HepG2 (cell line): ENCODE data around the gene UFSP2. TPM values are rescaled to one million over a fixed set of nuclear protein-coding genes. Genes with fewer than 3 reads are reported as not detected.

Source experiments
- ERF ChIP-seq: IDR thresholded peaks from 2 replicates; pipeline ENCODE4 v1.6.1; 2018; ENCODE audit warnings: missing biosample characterization, missing genetic modification reagents
- FIP1L1 ChIP-seq: fragments of 200-400 bp; formaldehyde crosslinking; IDR thresholded peaks from 2 replicates; pipeline ENCODE4 v1.6.1; 2018; ENCODE audit warnings: low read depth, mild to moderate bottlenecking, low read length, moderate library complexity, borderline replicate concordance; ENCODE audit not compliant: insufficient read depth
- FOXP1 ChIP-seq, 2 experiments: fragments of 450-650 bp in 1 of 2; IDR thresholded peaks; 2 replicates each; pipeline ENCODE4 v1.6.1; 2017 to 2018; ENCODE audit warnings: antibody characterized with exemption in 1 of 2
- GTF2F1 ChIP-seq: fragments of 150-350 bp; IDR thresholded peaks from 2 replicates; pipeline ENCODE4 v1.6.1; 2014; ENCODE audit warnings: low read length
- HIVEP1 ChIP-seq: sonication (generic); formaldehyde crosslinking; IDR thresholded peaks from 2 replicates; pipeline ENCODE4 v1.4.0; 2020; ENCODE audit warnings: mild to moderate bottlenecking, missing genetic modification reagents
- HOXA3 ChIP-seq: sonication (generic); formaldehyde crosslinking; IDR thresholded peaks from 2 replicates; pipeline ENCODE4 v1.5.0; 2020; ENCODE audit warnings: missing genetic modification reagents
- KDM3A ChIP-seq: IDR thresholded peaks from 2 replicates; pipeline ENCODE4 v1.6.1; 2018; ENCODE audit warnings: low read depth, missing compliant biosample characterization
- KLF6 ChIP-seq: IDR thresholded peaks from 2 replicates; pipeline ENCODE4 v1.8.0; 2016; ENCODE audit warnings: missing biosample characterization, missing genetic modification reagents
- PHF20 ChIP-seq: sonication (generic); formaldehyde crosslinking; IDR thresholded peaks from 2 replicates; pipeline ENCODE4 v1.5.0; 2020; ENCODE audit warnings: mild to moderate bottlenecking, missing genetic modification reagents
- RFXAP ChIP-seq: sonication (generic); formaldehyde crosslinking; IDR thresholded peaks from 2 replicates; pipeline ENCODE4 v1.4.0; 2020; ENCODE audit warnings: missing genetic modification reagents, borderline replicate concordance
- SRY ChIP-seq: sonication (generic); formaldehyde crosslinking; IDR thresholded peaks from 2 replicates; pipeline ENCODE4 v1.8.0; 2022; ENCODE audit warnings: mild to moderate bottlenecking, missing genetic modification reagents
- ZBTB7A ChIP-seq: sonication (generic); formaldehyde crosslinking; IDR thresholded peaks from 2 replicates; pipeline ENCODE4 v1.8.0; 2022; ENCODE audit warnings: mild to moderate bottlenecking, missing genetic modification reagents
- ZFP37 ChIP-seq: sonication (generic); formaldehyde crosslinking; IDR thresholded peaks from 2 replicates; pipeline ENCODE4 v1.4.0; 2020; ENCODE audit warnings: missing genetic modification reagents, borderline replicate concordance
- ZFP82 ChIP-seq: sonication (generic); formaldehyde crosslinking; IDR thresholded peaks from 2 replicates; pipeline ENCODE4 v1.5.1; 2020; ENCODE audit warnings: mild to moderate bottlenecking, missing genetic modification reagents, borderline replicate concordance
- ZNF124 ChIP-seq: sonication (generic); formaldehyde crosslinking; IDR thresholded peaks from 2 replicates; pipeline ENCODE4 v1.4.0; 2020; ENCODE audit warnings: missing genetic modification reagents
- ZNF337 ChIP-seq: sonication (generic); formaldehyde crosslinking; IDR thresholded peaks from 2 replicates; pipeline ENCODE4 v1.5.1; 2020; ENCODE audit warnings: missing genetic modification reagents, low read depth, mild to moderate bottlenecking, borderline replicate concordance
- ZNF432 ChIP-seq: sonication (generic); formaldehyde crosslinking; IDR thresholded peaks from 2 replicates; pipeline ENCODE4 v1.5.0; 2020; ENCODE audit warnings: missing genetic modification reagents, mild to moderate bottlenecking, borderline replicate concordance
- ZNF530 ChIP-seq: sonication (generic); formaldehyde crosslinking; IDR thresholded peaks from 2 replicates; pipeline ENCODE4 v1.5.0; 2020; ENCODE audit warnings: low read depth, mild to moderate bottlenecking, missing genetic modification reagents
- ZNF773 ChIP-seq: sonication (generic); formaldehyde crosslinking; IDR thresholded peaks from 2 replicates; pipeline ENCODE4 v1.4.0; 2020; ENCODE audit warnings: missing genetic modification reagents, borderline replicate concordance
- polyA plus RNA-seq, 8 experiments: library from polyadenylated mRNA; depleted of rRNA in 3 of 8; stranded (reverse) in 7 of 8; unstranded in 1 of 8; fragments of >200 nt; fragmentation: Illumina TruSeq in 4 of 8; extraction: Trizol in 4 of 8; gene quantifications; 2 replicates each; pipeline versions ENCODE4 v1.2.1 to v1.2.3, GENCODE V29; 2011 to 2016; ENCODE audit warnings: low read depth in 4 of 8, missing spikeins in 1 of 8, mixed read lengths in 1 of 8; ENCODE audit not compliant: insufficient read depth in 1 of 8
- total RNA-seq, 5 experiments: library from RNA; depleted of rRNA; stranded (reverse); fragments of >200 nt; fragmentation: Illumina TruSeq; extraction: Trizol; gene quantifications; 2 replicates each; pipeline ENCODE4 v1.2.3, GENCODE V29; 2016; ENCODE audit warnings: low read depth in 1 of 5
- TF ChIP-seq, protein P1 (sequence below): sonication (generic); formaldehyde crosslinking; IDR thresholded peaks from 2 replicates; pipeline ENCODE4 v1.4.0; 2020; ENCODE audit warnings: missing genetic modification reagents, borderline replicate concordance
- TF ChIP-seq, protein P2 (sequence below): sonication (generic); formaldehyde crosslinking; IDR thresholded peaks from 2 replicates; pipeline ENCODE4 v1.5.1; 2020; ENCODE audit warnings: missing genetic modification reagents, mild to moderate bottlenecking, borderline replicate concordance
- TF ChIP-seq, protein P3 (sequence below): IDR thresholded peaks from 2 replicates; pipeline ENCODE4 v1.6.1; 2012; ENCODE audit warnings: low read depth, low read length, improper control_type of control experiment

The UFSP2 gene
- total and polyA plus RNA-seq, 2 of the 13 experiments (the other 11 are each of a cell fraction or from before 2014, with no cell fraction given), result 24.1 to 32.3 TPM

DNA sequence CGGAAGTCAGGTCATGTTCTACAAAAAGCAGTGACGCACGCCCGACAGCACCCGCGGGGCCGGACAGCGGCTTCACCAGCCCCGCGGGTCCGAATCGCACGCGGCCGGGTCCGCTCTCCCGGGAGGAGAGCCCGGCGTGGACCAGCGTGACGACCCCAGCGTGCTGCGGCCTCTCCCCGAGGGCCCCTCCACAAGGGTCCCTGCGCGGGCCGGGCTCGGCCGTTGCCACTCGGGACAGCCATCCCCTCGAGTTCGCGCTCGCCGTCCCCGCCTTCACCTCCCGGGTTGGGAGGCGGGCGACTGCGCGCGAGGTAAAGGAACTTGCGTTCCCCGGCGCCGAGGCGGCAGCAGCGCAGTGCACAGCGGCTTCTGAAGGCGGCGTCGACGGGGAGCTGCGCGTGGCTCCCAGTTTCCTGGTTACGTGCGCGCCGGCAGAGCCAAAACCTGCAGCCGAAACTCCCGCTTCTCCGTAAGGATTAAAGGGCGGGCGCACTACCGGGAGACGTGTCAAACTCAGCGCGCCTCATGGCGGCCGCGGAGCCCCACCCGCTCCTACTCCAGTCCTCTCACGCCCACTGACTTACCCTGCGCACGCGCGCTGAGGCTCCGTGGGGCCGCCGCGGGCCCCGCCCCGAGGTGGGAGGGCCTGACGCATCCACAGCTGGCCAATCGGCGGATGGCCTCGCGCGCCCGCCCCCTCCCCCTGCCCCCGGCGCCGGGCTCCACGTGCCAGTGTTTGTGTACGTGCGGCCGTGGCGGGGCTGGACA is 29.6 kb downstream of the UFSP2 start (continued):
- TF ChIP-seq, protein P1, sequence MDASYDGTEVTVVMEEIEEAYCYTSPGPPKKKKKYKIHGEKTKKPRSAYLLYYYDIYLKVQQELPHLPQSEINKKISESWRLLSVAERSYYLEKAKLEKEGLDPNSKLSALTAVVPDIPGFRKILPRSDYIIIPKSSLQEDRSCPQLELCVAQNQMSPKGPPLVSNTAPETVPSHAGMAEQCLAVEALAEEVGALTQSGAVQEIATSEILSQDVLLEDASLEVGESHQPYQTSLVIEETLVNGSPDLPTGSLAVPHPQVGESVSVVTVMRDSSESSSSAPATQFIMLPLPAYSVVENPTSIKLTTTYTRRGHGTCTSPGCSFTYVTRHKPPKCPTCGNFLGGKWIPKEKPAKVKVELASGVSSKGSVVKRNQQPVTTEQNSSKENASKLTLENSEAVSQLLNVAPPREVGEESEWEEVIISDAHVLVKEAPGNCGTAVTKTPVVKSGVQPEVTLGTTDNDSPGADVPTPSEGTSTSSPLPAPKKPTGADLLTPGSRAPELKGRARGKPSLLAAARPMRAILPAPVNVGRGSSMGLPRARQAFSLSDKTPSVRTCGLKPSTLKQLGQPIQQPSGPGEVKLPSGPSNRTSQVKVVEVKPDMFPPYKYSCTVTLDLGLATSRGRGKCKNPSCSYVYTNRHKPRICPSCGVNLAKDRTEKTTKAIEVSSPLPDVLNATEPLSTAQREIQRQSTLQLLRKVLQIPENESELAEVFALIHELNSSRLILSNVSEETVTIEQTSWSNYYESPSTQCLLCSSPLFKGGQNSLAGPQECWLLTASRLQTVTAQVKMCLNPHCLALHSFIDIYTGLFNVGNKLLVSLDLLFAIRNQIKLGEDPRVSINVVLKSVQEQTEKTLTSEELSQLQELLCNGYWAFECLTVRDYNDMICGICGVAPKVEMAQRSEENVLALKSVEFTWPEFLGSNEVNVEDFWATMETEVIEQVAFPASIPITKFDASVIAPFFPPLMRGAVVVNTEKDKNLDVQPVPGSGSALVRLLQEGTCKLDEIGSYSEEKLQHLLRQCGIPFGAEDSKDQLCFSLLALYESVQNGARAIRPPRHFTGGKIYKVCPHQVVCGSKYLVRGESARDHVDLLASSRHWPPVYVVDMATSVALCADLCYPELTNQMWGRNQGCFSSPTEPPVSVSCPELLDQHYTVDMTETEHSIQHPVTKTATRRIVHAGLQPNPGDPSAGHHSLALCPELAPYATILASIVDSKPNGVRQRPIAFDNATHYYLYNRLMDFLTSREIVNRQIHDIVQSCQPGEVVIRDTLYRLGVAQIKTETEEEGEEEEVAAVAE (CRISPR knock-in tag), result peak; percentile 82; the same call in 1 of the 2 replicates
- TF ChIP-seq ZNF530 (CRISPR knock-in tag), result peak; percentile 93; the same call in 1 of the 2 replicates
- peak; percentile 98 for TF ChIP-seq SRY
- TF ChIP-seq RFXAP, result peak; percentile 92; the same call in 1 of the 2 replicates
- 0 out of 2 replicates have a peak, but pooled peaks have one; percentile 15 for TF ChIP-seq GTF2F1
- TF ChIP-seq FIP1L1, result peak; percentile 85; the same call in 1 of the 2 replicates
- peak; percentile 65 for TF ChIP-seq PHF20 (CRISPR knock-in tag)
- TF ChIP-seq FOXP1 (IDR thresholded peaks at IDR 0.05), result no peak
- TF ChIP-seq FOXP1 (CRISPR knock-in tag; IDR thresholded peaks at IDR 0.05), result peak; percentile 58; the same call in 1 of the 2 replicates
- TF ChIP-seq ZNF124 (CRISPR knock-in tag), result peak; percentile 82; the same call in 1 of the 2 replicates
- TF ChIP-seq, protein P2, sequence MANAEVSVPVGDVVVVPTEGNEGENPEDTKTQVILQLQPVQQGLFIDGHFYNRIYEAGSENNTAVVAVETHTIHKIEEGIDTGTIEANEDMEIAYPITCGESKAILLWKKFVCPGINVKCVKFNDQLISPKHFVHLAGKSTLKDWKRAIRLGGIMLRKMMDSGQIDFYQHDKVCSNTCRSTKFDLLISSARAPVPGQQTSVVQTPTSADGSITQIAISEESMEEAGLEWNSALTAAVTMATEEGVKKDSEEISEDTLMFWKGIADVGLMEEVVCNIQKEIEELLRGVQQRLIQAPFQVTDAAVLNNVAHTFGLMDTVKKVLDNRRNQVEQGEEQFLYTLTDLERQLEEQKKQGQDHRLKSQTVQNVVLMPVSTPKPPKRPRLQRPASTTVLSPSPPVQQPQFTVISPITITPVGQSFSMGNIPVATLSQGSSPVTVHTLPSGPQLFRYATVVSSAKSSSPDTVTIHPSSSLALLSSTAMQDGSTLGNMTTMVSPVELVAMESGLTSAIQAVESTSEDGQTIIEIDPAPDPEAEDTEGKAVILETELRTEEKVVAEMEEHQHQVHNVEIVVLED, result peak; percentile 91
- no peak; the same call in 1 of the 2 replicates for TF ChIP-seq ZFP82
- peak; percentile 53; the same call in 1 of the 2 replicates for TF ChIP-seq ZBTB7A (CRISPR knock-in tag)
- TF ChIP-seq, protein P3, sequence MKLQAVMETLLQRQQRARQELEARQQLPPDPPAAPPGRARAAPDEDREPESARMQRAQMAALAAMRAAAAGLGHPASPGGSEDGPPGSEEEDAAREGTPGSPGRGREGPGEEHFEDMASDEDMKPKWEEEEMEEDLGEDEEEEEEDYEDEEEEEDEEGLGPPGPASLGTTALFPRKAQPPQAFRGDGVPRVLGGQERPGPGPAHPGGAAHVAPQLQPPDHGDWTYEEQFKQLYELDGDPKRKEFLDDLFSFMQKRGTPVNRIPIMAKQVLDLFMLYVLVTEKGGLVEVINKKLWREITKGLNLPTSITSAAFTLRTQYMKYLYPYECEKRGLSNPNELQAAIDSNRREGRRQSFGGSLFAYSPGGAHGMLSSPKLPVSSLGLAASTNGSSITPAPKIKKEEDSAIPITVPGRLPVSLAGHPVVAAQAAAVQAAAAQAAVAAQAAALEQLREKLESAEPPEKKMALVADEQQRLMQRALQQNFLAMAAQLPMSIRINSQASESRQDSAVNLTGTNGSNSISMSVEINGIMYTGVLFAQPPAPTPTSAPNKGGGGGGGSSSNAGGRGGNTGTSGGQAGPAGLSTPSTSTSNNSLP, result no peak
- TF ChIP-seq HOXA3 (CRISPR knock-in tag), result peak; percentile 98
- peak; percentile 83; the same call in 1 of the 2 replicates for TF ChIP-seq KLF6 (CRISPR knock-in tag)
- TF ChIP-seq ERF (CRISPR knock-in tag), result peak; percentile 97
- peak; percentile 89 for TF ChIP-seq HIVEP1 (CRISPR knock-in tag)
- TF ChIP-seq KDM3A (CRISPR knock-in tag), result peak; percentile 82
- TF ChIP-seq ZNF432 (CRISPR knock-in tag), result no peak
- TF ChIP-seq ZNF773 (CRISPR knock-in tag), result peak; percentile 93; the same call in 1 of the 2 replicates
- peak; percentile 97 for TF ChIP-seq ZFP37 (CRISPR knock-in tag)
- TF ChIP-seq ZNF337 (CRISPR knock-in tag), result peak; percentile 95; the same call in 1 of the 2 replicates
